Thyroid gland (tissue), 4 donors: ENCODE measurements around the gene PIK3AP1. TPM values are rescaled to one million over a fixed set of nuclear protein-coding genes. Genes with fewer than 3 reads are reported as not detected.
"Not testable (repeated sequence)": the region's sequence is repeated elsewhere in the genome, so short reads cannot be mapped to it uniquely, and the experiment has no call there.

ENCODE experiments used
- DNase-seq, 2 donors: peaks; one replicate each; pipeline ENCODE4 v3.0.0-alpha.2; 2019
- H3K27ac ChIP-seq, 3 donors: fragments of 200-600 bp; sonication (generic); 1 replicate in 2 of 3; 2 replicates in 1 of 3; pipeline ENCODE4 v1.5.1; 2016 to 2019; ENCODE audit warnings: mild to moderate bottlenecking in 1 of 3, moderate library complexity in 1 of 3
- H3K27me3 ChIP-seq: fragments of 200-600 bp; sonication (generic); one replicate; pipeline ENCODE4 v1.5.1; 2019
- H3K36me3 ChIP-seq, 2 donors: fragments of 200-600 bp; sonication (generic); one replicate each; pipeline ENCODE4 v1.5.1; 2016 to 2019
- H3K4me1 ChIP-seq, 2 donors: fragments of 200-600 bp; sonication (generic); one replicate each; pipeline ENCODE4 v1.5.1; 2017 to 2019
- H3K4me3 ChIP-seq, 3 donors: fragments of 200-600 bp; sonication (generic); replicated peaks in 1 of 3; 1 replicate in 2 of 3; 2 replicates in 1 of 3; pipeline ENCODE4 v1.5.1; 2016; ENCODE audit warnings: mild to moderate bottlenecking in 1 of 3
- H3K9me3 ChIP-seq: fragments of 200-600 bp; sonication (generic); one replicate; pipeline ENCODE4 v1.5.1; 2017
- POLR2A ChIP-seq, 2 donors: fragments of 450-650 bp; IDR thresholded peaks; one replicate each; pipeline ENCODE4 v1.6.1; 2017; ENCODE audit warnings: antibody characterized with exemption in 2 of 2, mild to moderate bottlenecking in 2 of 2, moderate library complexity in 1 of 2
- WGBS, 2 donors: methylation state at CpG; one replicate each; pipeline ENCODE4 v1.1.5; 2017; 5-methylcytosine and 5-hydroxymethylcytosine counted together
- intact Hi-C: fragments of 100-400 bp; cut with DNase I; formaldehyde crosslinking; loops from one replicate; pipeline ENCODE4 v1.15.1; 2023
- total RNA-seq, 4 donors: library from RNA; depleted of rRNA; stranded (reverse); fragments of >200 nt; gene quantifications; one replicate each; pipeline ENCODE4 v1.2.3, GENCODE V29; 2016
- TF ChIP-seq, protein P1 (sequence below), 6 experiments: fragments of 200-600 bp in 3 of 6; fragments of 450-650 bp in 3 of 6; sonication (generic) in 3 of 6; IDR thresholded peaks; one replicate each; pipeline ENCODE4 v1.5.1; 2016 to 2019; ENCODE audit warnings: antibody characterized with exemption in 6 of 6, mild to moderate bottlenecking in 2 of 6, inconsistent platforms in 1 of 6, moderate library complexity in 1 of 6

PIK3AP1 gene
- total RNA-seq, 4 donors from 2014 or later = 8.6 to 13.9 (median 12.0) TPM

DNA sequence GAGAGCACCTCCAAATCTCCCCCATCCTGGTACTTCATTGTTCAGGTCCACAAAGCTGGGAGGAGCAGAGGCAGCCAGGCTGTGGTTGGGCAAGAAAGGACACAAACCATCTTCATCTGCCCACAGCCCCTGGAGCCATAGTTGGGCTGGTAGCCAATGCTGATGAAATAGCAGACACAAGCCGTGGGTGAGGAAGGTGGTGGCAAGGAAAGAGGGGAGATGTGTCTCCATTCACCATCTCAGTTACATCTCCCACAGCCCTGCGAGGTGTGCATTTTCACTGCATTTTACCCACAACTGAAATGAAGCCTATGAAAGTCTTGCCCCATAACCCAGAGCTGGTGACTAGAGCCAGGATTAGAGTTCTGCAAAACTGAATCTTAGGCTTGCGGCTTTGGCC lies 35.0 kb downstream of the PIK3AP1 start:
- H3K4me1 ChIP-seq = no peaks in the 10 kb centered on the region
- 83 to 93% methylated on average over 3 of the region's 3 CpGs for WGBS, 2 donors
- no peaks in the 10 kb centered on the region for H3K9me3 ChIP-seq
- intact Hi-C loops = no loop called here
- no peak for DNase-seq
- no peak overlapping the region for H3K4me3 ChIP-seq
- no peak overlapping the region for H3K27ac ChIP-seq
- TF ChIP-seq, protein P1, sequence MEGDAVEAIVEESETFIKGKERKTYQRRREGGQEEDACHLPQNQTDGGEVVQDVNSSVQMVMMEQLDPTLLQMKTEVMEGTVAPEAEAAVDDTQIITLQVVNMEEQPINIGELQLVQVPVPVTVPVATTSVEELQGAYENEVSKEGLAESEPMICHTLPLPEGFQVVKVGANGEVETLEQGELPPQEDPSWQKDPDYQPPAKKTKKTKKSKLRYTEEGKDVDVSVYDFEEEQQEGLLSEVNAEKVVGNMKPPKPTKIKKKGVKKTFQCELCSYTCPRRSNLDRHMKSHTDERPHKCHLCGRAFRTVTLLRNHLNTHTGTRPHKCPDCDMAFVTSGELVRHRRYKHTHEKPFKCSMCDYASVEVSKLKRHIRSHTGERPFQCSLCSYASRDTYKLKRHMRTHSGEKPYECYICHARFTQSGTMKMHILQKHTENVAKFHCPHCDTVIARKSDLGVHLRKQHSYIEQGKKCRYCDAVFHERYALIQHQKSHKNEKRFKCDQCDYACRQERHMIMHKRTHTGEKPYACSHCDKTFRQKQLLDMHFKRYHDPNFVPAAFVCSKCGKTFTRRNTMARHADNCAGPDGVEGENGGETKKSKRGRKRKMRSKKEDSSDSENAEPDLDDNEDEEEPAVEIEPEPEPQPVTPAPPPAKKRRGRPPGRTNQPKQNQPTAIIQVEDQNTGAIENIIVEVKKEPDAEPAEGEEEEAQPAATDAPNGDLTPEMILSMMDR (IDR thresholded peaks at IDR 0.05) = no peak
- TF ChIP-seq POLR2A (IDR thresholded peaks at IDR 0.05) = no peak
- no peaks in the 10 kb centered on the region for H3K36me3 ChIP-seq
- no peaks in the 10 kb centered on the region for H3K27me3 ChIP-seq

DNA sequence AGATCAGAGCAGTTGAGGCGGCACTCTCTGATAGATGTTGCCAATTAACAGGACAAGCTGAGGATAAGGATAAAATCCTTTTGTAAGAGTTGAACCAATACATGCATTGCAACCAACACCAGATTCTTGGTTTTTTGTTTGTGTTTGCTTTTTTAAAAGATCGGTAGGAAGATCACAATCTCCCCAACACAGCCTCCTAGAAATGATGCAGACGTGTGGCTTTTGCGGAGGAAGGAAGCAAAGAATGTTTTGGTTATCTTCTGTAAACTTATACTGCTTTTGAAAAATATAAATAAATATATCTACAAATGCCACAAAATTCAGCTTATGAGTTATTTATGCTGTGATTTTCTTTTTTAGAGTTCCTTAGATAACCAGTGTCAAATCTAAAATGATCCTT lies 35.5 kb downstream of the PIK3AP1 start:
- Histone ChIP-seq H3K9me3 (no peaks in the 10 kb centered on the region), H3K4me3 (no peak overlapping the region), H3K27ac (no peak overlapping the region), H3K4me1 (no peaks in the 10 kb centered on the region), H3K27me3 (no peaks in the 10 kb centered on the region), H3K36me3 (no peaks in the 10 kb centered on the region)
- no peak for TF ChIP-seq POLR2A (IDR thresholded peaks at IDR 0.05)
- TF ChIP-seq, protein P1 (IDR thresholded peaks at IDR 0.05) = no peak
- intact Hi-C loops = no loop called here
- DNase-seq = no peak
- 85 to 89% methylated on average over 4 of the region's 4 CpGs for WGBS, 2 donors

DNA sequence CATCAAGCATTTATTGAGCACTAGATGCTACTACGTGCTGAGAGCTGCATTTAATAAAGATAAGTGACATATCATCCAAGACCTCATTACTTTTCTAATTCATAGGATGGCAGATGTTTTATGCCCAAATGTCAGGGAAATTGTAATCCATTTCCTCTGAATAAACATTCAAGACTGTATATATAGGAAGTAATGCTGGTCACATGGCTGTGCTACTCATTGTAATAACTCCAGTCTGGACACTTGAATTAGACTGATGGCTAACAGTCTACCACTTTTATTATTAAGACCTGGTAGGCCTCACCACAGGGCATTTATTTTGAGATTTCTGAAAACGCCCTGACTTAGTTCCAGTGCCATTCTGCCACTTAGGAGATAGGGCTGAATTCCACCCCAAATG lies 36.6 kb downstream of the PIK3AP1 start:
- no peak for DNase-seq
- intact Hi-C loops = no loop called here

DNA sequence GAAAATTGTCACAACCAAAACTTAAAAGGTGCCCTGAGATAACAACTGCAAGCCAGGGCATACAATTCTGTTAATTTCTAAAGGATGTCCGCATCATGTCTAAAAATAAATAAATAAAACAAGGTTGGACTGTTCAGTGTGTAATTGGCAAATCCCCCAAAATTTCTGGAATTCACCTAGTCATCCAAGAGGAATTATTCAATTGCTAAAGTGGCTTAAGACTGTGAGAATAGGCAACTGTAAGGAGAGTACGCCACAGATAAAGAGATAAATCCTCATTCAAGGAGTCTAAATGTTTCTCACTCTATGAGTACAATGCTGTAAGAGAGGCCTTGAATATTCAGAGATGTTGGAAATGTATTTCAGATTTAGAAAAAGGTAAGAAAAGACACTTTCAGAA lies 37.2 kb downstream of the PIK3AP1 start:
- WGBS, 2 donors = 88 to 96% methylated on average over 2 of the region's 2 CpGs
- intact Hi-C loops = no loop called here
- no peaks in the 10 kb centered on the region for H3K4me1 ChIP-seq
- no peaks in the 10 kb centered on the region for H3K9me3 ChIP-seq
- no peak for DNase-seq
- no peak overlapping the region for H3K4me3 ChIP-seq
- H3K36me3 ChIP-seq = no peaks in the 10 kb centered on the region
- H3K27ac ChIP-seq = no peak overlapping the region
- no peak for TF ChIP-seq POLR2A (IDR thresholded peaks at IDR 0.05)
- H3K27me3 ChIP-seq = no peaks in the 10 kb centered on the region

More for the DNA sequence above, 36.6 kb downstream of the PIK3AP1 start:
- no peak overlapping the region for H3K27ac ChIP-seq
- no peaks in the 10 kb centered on the region for H3K9me3 ChIP-seq
- no peaks in the 10 kb centered on the region for H3K27me3 ChIP-seq
- no peaks in the 10 kb centered on the region for H3K36me3 ChIP-seq
- TF ChIP-seq, protein P1 (IDR thresholded peaks at IDR 0.05) = no peak
- no peak for TF ChIP-seq POLR2A (IDR thresholded peaks at IDR 0.05)
- no peak overlapping the region for H3K4me3 ChIP-seq
- H3K4me1 ChIP-seq = no peaks in the 10 kb centered on the region
- WGBS, 2 donors = 85 to 87% methylated on average over 2 of the region's 2 CpGs

DNA sequence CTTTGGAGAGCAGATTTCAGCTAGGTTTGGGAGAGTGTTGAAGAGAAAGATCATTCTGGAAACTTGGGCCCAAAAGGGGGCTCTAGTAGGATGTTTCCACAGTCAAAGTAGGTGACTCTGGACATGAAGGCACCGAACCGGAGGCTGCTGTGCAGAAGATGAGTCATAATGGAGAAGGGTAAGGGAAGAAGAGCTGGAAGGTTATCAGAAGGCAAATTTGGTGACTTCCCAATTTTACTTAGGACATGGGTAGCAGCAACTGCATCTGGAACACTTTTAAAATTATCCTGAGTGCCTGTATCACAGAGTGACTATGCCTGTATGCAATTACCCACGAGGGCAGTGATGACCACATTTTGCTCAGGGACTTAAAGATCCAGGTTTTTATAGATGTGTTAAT lies 38.8 kb downstream of the PIK3AP1 start:
- H3K4me3 ChIP-seq = no peak overlapping the region
- H3K9me3 ChIP-seq = no peaks in the 10 kb centered on the region
- WGBS, 2 donors = 89 to 95% methylated on average over 3 of the region's 3 CpGs
- TF ChIP-seq, protein P1 (IDR thresholded peaks at IDR 0.05) = no peak
- no peak for TF ChIP-seq POLR2A (IDR thresholded peaks at IDR 0.05)
- H3K4me1 ChIP-seq = no peaks in the 10 kb centered on the region
- intact Hi-C loops = no loop called here
- no peak for DNase-seq
- H3K27ac ChIP-seq = no peak overlapping the region
- no peaks in the 10 kb centered on the region for H3K27me3 ChIP-seq
- no peaks in the 10 kb centered on the region for H3K36me3 ChIP-seq

DNA sequence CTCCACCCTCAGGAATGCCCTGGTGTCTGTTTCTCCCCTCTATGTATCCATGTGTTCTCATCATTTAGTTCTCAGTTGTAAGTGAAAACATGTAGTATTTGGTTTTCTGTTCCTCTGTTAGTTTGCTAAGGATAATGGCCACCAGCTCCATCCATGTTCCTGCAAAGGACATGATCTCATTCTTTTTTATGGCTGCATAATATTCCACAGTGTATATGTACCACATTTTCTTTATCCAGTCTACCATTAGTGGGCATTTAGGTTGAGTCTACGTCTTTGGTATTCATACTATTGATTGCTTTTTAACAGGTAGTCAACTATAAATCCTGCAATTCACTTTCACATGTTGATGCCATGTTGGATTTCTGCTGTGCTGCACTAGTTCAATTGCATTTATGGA lies 39.9 kb downstream of the PIK3AP1 start:
- H3K9me3 ChIP-seq, DNase-seq, H3K4me3 ChIP-seq, intact Hi-C loops, H3K27me3 ChIP-seq, H3K27ac ChIP-seq, H3K4me1 ChIP-seq, H3K36me3 ChIP-seq: not testable (repeated sequence)
- WGBS, 2 donors = 87 to 100% methylated on average over 1 of the region's 1 CpG
